H4 (cell line): ENCODE results near the gene FHAD1. TPM values are rescaled to one million over a fixed set of nuclear protein-coding genes. Genes with fewer than 3 reads are reported as not detected.
A peak's percentile ranks its signal among the peaks of the same experiment; 100 is the strongest.
"Not testable (repeated sequence)": the region's sequence is repeated elsewhere in the genome, so short reads cannot be mapped to it uniquely, and the experiment has no call there.

Experiments
- DNase-seq: peaks from one replicate; pipeline ENCODE4 v3.0.0-alpha.2; 2015; ENCODE audit warnings: low spot score
- total RNA-seq: library from RNA; depleted of rRNA; stranded (reverse); fragments of >200 nt; shearing (Covaris generic); gene quantifications from 2 replicates; pipeline ENCODE4 v1.2.3, GENCODE V29; 2014

Gene FHAD1
- total RNA-seq, 1 experiment from 2014 or later: 0.17 TPM

GRCh38 chr1:15368888-15369287 lies 121.9 kb downstream of the FHAD1 start:
- no peak for DNase-seq

GRCh38 chr1:15370268-15370667 lies 123.2 kb downstream of the FHAD1 start:
- no peak for DNase-seq

- DNase-seq: no peak
Observed at GRCh38 chr1:15370781-15371520, 123.9 kb downstream of the FHAD1 start.

- no peak for DNase-seq
Observed at GRCh38 chr1:15371610-15372545, 124.9 kb downstream of the FHAD1 start.

GRCh38 chr1:15378729-15379128 lies 131.7 kb downstream of the FHAD1 start:
- DNase-seq: no peak

- not testable (repeated sequence) for DNase-seq
Observed at GRCh38 chr1:15379151-15379550, 132.1 kb downstream of the FHAD1 start.

GRCh38 chr1:15380601-15381508 lies 133.8 kb downstream of the FHAD1 start:
- no peak for DNase-seq

GRCh38 chr1:15381805-15382204 lies 134.8 kb downstream of the FHAD1 start:
- no peak for DNase-seq

GRCh38 chr1:15382601-15383518 lies 135.8 kb downstream of the FHAD1 start:
- DNase-seq: no peak

GRCh38 chr1:15383810-15384209 lies 136.8 kb downstream of the FHAD1 start:
- DNase-seq: no peak

- DNase-seq: peak; percentile 22
Observed at GRCh38 chr1:15384301-15384901, 137.4 kb downstream of the FHAD1 start.

- no peak for DNase-seq
Observed at GRCh38 chr1:15385420-15385819, 138.4 kb downstream of the FHAD1 start.

- DNase-seq: no peak
Observed at GRCh38 chr1:15386164-15386749, 139.2 kb downstream of the FHAD1 start.

- DNase-seq: no peak
Observed at GRCh38 chr1:15388201-15388880, 141.3 kb downstream of the FHAD1 start.

- DNase-seq: not testable (repeated sequence)
Observed at GRCh38 chr1:15389828-15390227, 142.8 kb downstream of the FHAD1 start.

GRCh38 chr1:15390667-15391066 lies 143.6 kb downstream of the FHAD1 start:
- DNase-seq: no peak

GRCh38 chr1:15391366-15391765 lies 144.3 kb downstream of the FHAD1 start:
- no peak for DNase-seq

GRCh38 chr1:15393475-15394257 lies 146.6 kb downstream of the FHAD1 start:
- DNase-seq: no peak
